Colon (tissue), 2 donors: ENCODE measurements around the gene BBS1.

ENCODE experiments used
- FAIRE-seq: peaks from 2 replicates; lab custom pipeline; 2012; peaks lifted over from hg19 to GRCh38; lab: Jason Lieb, UNC
- donor health status: control.
- donor health status: control.

The BBS1 gene

DNA sequence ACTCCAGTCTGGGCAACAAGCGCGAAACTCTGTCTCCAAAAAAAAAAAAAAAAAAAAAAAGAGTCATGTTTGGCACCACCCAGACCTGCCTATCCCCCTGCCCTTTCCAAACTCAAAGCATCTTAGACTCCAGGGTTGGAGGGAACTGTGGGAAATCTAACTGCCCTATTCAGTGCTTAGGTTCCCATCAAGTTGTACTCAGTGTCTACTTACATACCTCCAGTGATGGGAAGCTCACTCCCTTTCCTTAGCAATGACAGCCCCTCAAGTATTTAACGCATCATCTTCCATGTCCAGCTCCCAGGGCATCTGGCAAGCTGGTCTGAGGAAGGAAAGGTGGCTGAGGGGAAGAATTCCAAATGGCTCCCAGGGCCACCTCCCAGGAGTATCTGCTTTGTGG, 39.3 kb downstream of the BBS1 start:
- FAIRE-seq = no peak

- FAIRE-seq = no peak
Observed at GRCh38 chr11:66550887-66551286, 40.5 kb downstream of the BBS1 start.

DNA sequence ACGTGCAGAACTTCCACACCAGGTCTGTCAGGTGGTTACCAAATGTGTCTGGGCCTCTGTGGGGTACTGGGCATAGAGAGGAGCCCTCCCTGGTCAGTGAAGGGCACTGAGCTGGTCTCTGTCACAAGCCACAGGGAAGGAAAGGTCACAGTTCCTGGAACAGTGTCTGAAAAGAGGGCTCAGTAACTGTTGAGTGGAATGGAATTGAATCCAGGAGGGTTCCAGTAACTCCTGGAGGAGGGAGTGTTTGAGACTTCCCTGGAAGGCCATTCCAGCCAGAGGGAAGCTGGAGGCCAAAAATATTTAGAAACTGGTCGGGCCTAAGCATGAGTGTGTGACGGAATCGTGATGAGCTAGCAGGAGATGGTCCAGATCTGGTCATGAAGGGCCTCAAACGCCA, 44.2 kb downstream of the BBS1 start:
- no peak for FAIRE-seq

DNA sequence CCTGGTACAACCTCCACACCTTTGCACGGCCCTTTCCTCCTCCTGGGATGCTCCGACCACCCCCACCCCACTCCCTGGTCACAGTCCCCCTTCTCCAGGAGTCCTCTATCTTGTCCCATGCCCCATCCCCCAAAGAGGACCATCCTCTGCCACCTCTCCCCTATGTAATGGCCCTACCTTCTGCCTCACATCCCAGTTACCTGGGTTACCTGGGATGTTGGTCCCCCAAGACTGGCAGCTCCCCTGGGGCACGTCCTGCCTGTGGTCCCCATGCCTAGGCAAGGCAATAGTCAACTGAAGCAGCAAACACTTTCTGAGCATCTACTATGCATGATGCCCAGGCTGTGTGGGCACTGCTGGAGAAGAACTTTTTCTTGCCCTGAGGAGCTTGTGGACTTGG, 45.0 kb downstream of the BBS1 start:
- no peak for FAIRE-seq

GRCh38 chr11:66556086-66556485, 45.7 kb downstream of the BBS1 start:
- FAIRE-seq = no peak

DNA sequence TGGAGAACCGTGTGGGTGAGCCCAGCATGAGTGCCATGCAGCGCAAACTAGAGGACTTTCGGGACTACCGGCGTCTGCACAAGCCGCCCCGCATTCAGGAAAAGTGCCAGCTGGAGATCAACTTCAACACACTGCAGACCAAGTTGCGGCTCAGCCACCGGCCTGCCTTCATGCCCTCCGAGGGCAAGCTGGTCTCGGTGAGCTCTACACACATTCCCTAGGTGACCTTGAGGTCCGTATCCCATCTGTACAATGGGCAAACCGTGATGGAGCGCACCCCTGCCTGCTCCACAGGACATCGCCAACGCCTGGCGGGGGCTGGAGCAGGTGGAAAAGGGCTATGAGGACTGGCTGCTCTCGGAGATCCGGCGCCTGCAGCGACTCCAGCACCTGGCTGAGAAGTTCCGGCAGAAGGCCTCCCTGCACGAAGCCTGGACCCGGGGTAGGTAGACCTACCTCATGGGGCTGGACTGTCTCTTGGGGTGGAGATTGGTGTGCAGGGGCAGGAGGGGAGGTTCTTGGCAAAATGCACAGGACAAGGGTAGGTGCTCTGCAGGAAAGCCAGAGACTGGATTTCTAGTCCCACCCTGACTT, 47.4 kb downstream of the BBS1 start:
- no peak for FAIRE-seq

GRCh38 chr11:66559142-66559865, 48.9 kb downstream of the BBS1 start:
- no peak for FAIRE-seq

- FAIRE-seq = no peak
Observed at GRCh38 chr11:66559866-66560676, 49.6 kb downstream of the BBS1 start.

DNA sequence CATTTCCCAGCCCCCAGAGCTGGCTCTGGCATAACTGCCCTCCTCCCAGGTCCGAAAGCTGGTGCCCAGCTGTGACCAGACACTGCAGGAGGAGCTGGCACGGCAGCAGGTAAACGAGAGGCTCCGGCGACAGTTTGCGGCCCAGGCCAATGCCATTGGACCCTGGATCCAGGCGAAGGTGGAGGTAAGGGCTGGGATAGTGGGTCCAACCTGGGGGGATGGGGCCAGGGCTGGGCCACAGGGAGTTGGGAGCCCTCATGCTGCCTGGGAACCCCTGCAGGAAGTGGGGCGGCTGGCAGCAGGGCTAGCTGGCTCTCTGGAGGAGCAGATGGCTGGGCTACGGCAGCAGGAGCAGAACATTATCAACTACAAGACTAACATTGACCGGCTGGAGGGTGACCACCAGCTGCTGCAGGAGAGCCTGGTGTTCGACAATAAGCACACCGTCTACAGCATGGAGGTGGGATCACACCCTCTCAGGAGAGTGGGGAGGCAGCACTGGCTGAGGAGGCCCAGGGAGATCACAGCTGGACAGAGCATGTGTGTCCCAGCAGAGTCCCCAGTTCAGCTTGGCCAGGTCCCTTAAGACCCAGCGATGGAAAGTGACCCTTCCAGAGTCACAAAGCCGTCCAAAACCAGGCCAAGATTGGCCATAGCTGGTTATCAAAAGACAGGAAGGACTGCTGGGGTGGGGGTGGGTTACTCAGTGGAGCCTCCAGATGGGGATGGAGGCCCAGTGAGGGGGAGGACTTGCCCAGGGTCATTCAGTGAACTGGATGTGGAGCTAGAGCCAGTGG, 50.9 kb downstream of the BBS1 start:
- FAIRE-seq = no peak

- FAIRE-seq = no peak
Observed at GRCh38 chr11:66561975-66562248, 51.5 kb downstream of the BBS1 start.

DNA sequence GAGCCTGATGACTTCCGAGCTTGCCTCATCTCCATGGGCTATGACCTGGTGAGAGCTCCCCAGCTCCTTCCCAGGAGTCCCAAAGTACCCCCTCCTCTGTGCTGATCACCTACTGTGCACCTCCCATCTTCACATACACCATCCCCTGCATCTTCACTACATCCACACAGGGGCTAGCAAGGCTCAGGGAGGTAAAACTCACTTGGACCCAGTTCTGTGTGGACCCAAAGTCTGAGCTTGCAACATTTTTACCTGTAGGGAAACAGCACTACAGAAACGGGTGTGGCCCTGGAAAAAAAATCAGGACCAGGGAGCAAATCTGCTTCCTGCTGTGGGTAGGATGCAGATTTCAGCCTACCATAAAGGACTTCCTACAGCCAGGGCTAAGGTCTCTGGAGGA, 51.8 kb downstream of the BBS1 start:
- FAIRE-seq = no peak

GRCh38 chr11:66562907-66563583, 52.6 kb downstream of the BBS1 start:
- no peak for FAIRE-seq

DNA sequence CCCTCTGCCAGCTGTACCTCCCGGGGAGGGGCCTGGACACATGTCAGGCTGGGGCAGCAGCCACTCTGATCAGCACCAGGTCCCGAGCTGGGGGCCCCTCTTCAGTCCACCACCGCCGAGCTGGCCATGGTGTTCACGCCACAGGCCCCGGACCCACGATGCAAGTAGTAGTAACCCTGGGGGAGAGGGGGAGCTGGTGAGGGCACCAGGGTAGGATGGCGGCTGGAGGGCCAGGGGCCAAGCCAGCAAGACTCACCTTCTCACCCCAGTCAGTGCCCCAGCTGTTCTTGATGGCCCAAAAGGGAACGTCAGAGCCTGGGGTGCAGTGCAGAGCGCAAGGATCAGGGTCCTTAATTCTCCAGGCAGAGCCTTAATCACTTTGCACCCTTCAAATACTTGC, 53.4 kb downstream of the BBS1 start:
- FAIRE-seq = no peak

GRCh38 chr11:66564538-66564937, 54.1 kb downstream of the BBS1 start:
- FAIRE-seq = no peak

DNA sequence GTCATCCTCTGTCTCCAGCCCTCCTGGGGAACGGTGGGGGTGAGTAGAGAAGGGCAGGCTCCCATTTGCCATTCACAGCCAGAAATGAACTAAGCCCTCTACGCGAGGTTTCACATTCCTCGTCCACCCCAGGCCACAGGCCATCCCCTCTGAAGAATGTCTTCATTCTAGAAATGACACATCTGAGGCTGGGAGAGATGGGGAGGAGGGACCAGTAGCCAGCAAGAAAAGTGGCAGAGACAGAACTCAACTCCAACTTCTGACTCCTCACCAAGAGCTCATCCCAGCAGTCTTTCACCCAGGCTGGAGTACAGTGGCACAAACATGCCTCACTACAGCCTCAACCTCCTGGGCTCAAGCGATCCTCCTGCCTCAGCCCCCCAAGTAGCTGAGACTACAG, 54.5 kb downstream of the BBS1 start:
- FAIRE-seq = no peak

- FAIRE-seq = no peak
Observed at GRCh38 chr11:66566221-66566620, 55.8 kb downstream of the BBS1 start.

- no peak for FAIRE-seq
Observed at GRCh38 chr11:66567787-66568123, 57.3 kb downstream of the BBS1 start.

GRCh38 chr11:66568124-66568916, 57.9 kb downstream of the BBS1 start, which contains the start of gene CTSF:
CTSF (minus strand) TSS chr11:66568606; CDS start chr11:66568486, 120 bp downstream.
- no peak for FAIRE-seq

DNA sequence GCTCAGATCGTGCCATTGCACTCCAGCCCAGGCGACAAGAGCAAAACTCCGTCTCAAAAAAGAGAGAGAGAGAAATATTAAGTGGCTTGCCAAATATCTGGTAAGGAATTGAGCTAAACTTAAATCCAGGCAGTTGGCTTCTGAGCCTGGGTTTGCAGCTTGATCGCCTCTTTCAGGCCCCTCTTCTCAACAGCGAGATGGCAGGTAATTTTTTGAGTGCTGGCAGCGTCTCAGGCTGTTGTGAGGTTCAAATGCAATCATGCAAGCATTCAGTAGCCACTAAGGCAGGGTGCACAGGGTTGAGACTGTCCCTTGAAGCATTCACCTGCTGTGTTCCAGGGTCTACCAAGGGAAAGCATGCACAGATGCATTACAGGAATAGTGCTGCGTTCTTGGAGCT, 58.6 kb downstream of the BBS1 start:
- FAIRE-seq = no peak

DNA sequence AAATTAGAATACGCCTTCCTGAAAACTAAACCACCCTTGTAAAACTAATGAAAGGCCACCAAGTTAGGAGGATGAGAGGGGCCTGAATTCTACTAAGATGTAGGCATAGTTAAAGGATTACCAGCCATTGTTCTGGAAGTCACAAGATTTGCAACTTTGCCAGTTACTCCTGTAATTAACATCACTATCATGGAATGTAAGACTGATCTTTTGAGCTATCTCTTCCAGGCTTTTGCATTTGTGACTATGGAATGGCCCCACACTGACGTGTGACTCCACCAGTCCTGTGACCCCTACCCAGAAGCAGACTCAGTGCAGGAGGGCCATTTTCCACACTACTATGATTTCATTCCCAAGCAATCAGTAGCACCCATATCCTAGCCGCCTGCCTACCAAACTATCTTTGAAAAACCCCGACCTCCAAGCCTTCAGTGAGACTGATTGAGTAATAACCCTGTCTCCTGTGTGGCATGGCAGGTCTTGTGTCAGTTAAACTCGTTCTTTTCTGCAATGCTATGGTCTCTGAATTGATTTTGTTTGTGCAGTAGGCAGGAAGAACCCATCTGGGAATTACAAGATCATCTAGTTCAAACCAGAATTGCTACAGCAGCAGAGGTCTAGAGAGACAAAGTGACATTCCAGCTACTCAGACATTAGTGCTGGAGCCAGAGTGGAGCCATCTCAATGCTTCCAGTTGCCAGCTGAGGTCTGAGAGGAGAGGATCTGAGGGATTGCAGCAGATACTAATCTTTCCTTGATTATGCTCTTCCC, 59.8 kb downstream of the BBS1 start:
- FAIRE-seq = no peak

GRCh38 chr11:66570850-66571180, 60.4 kb downstream of the BBS1 start:
- FAIRE-seq = no peak
